NOMO-1 treated with dmso at 0.1 percent for 144 hours (cell line): ENCODE results near the gene COPS7A.

Experiments
- DNase-seq: peaks from one replicate; lab custom pipeline; 2025; ENCODE audit not compliant: unreplicated experiment; lab: John Stamatoyannopoulos, UW

The COPS7A gene, protein sequence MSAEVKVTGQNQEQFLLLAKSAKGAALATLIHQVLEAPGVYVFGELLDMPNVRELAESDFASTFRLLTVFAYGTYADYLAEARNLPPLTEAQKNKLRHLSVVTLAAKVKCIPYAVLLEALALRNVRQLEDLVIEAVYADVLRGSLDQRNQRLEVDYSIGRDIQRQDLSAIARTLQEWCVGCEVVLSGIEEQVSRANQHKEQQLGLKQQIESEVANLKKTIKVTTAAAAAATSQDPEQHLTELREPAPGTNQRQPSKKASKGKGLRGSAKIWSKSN

GRCh38 chr12:6723607-6724408, at the start of gene COPS7A:
Gene COPS7A, plus strand, starts transcription at chr12:6724046. Its CDS starts 611 bp downstream, at chr12:6724657.
- DNase-seq: peak; percentile 100

- DNase-seq: no peak
These were observed 46.9 kb upstream of the COPS7A start for GRCh38 chr12:6676962-6677361.

GRCh38 chr12:6684609-6685008, 39.2 kb upstream of the COPS7A start:
- no peak for DNase-seq

GRCh38 chr12:6685814-6686213, 38.0 kb upstream of the COPS7A start:
- DNase-seq: no peak

- DNase-seq: no peak
These were observed 35.3 kb upstream of the COPS7A start for GRCh38 chr12:6688543-6688998.

GRCh38 chr12:6688999-6689882, 34.6 kb upstream of the COPS7A start, which contains the start of gene ZNF384:
Gene ZNF384, minus strand, starts transcription at chr12:6689375. Its CDS starts 9,855 bp downstream, at chr12:6679520.
- peak; percentile 99 for DNase-seq

- DNase-seq: no peak
These were observed 32.4 kb upstream of the COPS7A start for GRCh38 chr12:6691473-6691872.

GRCh38 chr12:6692888-6693287, 31.0 kb upstream of the COPS7A start:
- no peak for DNase-seq

- DNase-seq: no peak
These were observed 30.0 kb upstream of the COPS7A start for GRCh38 chr12:6693832-6694355.

DNA sequence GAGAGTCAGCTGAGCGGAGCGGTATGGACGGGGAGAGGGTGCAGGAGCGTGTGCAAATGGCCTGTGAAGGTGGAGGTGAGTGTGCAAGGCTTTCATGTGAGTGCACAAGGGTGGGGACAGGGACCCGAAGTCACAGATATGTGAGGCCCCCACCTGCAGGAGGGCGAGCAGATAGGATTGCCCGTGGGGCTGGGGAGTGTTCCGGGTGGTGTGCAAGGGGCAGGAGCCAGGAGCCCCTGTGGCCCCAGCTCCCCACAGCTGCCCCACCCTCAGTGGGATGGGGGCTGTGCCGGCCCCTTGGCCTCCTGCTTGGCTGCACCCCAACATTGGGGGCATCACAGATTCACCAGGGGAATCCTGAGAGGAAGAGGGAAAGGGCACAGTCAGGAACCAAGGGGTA, 29.1 kb upstream of the COPS7A start:
- DNase-seq: no peak

DNA sequence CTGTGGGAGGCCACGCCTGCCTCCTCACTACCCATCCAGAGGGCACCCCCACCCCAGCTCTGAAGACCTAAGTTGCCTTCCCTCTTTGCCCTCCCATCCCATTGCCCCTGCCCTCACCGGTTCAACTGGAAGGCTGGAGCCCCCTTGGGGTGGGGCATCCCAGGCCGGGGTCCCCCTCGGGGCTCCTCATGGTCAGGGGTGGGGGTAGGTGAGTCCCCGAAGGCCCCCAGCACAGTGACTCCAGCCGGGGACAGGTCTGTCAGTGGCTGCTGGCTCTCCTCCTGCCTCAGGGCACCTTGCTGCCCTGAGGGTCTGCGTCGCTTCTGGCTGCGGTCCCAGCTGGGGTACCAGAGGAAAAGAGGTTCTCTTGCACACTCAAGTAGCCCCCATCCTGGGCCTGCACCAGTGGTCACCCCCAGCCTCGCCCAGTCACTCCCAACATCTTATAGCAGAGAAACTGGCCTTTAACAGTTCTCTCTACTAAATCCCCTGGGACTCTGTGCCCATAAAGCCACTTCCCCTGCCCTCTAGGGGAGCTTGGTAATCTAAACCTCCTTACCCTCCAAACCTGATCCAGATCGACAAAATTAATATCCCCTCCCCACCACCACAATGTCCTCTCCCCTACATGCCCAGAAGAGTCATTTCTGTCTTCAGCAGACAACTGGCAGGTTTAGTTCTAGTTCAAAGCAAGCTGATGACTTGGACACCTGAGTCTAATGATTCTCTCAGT, 28.4 kb upstream of the COPS7A start:
- DNase-seq: no peak

DNA sequence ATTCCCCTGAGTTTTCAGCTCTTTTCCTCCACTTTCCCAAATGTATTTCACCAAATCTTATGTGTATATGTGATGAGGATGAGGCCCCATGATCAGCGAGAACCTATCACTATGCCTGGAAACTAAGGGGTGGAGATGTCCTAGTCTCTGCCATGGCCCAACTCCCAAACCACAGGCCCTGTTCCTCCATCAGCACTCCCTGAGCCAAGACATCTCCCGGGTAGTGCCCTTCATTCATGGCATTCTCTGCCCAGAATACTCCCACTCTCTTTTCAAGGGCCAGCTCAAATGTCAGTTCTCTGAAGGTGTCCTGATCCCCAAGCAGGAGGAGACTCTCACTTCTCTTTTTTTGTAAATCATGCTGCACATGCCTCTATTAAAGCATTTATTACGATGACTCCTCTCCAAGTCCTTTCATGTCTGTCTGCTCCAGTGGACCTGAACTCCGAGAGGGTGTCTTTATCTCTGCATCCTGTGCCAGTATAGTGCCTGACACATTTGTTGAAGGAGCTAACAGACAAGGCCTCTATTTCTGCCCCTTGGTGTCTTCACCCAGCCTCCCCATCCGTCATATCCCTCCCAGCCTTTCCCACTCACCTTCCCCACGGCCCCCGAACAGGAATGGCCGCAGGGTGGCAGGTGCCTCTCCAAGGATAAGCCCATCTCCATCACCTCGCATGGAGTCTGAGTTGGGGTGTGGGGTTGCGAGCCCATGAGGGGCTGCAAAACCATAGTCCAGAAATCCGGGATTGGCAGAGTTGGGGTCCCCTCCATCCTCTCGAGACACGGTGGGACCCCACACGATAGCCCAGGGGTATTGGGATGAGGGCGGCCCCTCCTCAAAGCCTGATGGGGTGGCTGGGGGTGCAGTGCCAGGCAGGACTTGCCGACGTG, 26.9 kb upstream of the COPS7A start:
- DNase-seq: peak; percentile 60

DNA sequence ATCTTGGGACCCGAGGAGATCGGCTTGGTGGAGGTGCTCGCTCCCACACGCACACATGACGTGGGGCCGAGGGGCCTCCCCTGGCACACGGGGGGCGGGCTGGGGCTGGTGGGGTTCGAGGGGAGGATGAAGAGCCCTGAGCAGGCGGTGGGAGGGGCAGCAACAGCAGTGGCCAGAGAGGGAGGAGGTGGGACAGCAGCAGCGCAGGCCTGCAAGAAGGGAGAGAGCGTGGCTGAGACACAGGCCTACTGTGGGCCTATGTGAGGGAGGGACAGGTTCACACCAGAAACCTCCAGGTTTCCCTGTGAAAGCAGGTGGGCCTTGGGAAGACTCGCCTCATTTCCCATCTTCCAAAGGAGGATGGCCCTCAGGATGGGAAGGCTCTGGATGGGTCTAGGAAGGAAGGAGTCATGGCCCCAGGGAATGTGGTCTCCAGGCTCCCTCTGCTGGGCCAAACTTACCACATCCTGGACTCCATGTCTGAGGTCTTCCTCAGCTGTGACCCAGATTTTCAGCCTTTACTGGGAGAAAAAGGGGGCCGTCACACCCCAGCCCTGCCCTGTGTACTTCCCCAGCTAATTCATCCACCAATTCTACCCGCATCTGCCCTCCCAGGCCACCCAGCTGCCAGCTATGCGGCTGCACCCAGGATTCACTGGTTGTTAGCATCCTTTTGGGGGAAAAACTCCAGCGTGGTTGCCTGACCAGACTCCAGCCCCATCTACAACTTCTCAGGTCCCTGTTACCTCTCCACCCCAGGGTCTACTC, 26.1 kb upstream of the COPS7A start:
- no peak for DNase-seq

GRCh38 chr12:6698352-6699046, 25.3 kb upstream of the COPS7A start:
- DNase-seq: no peak

GRCh38 chr12:6699259-6699988, 24.4 kb upstream of the COPS7A start:
- no peak for DNase-seq

DNA sequence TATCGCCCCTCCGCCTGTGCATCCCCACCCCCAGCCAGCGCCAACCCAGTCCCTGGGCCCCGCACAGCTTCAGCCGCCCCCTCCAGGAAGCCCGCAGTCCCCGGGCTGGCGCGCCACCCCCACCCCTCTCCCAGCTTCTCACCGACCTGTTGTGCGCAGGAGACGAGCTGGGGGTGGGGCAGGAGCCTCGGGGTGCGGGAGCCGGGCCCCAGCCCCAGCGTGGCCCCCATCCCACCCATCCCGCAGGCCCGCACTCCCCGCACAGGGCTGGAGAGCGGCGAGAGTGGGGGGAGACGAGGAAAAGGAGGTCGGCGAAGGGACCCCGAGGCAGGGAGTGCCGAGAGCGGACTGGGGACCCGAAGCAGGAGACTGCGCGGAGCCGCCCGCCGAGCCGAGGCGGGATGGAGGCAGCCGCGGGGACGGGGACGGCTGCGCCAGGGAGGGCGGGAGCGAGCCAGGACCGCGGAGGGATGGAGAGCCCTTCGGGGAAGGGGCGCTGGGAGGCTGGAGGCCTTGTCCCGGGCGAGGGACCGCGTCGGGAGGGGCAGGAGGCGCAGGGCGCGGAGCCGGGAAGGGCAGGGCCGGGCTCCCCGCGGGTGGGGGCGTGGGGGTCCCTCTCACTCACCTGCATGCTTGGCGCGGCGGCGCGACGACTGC, 23.7 kb upstream of the COPS7A start:
- DNase-seq: no peak

DNA sequence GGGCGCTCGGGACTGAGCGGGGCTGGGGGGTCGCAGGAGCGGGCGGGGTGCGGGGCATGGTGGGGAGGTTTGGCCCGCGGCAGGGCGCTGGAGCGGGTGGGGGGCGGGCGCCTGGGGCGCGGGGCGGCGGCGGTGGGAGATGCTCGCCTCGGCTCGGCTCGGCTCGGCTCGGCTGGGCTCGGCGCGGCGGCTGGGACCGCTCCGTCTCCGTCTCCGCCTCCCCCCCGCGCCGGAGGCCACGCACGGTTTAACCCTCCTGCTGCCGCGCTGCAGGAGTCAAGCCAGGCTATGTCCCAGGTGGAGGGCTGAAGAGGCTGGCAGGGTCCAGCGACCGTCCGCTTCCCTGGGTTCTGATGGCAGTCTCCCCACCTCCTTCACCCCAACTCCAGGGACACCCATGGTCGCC, 23.2 kb upstream of the COPS7A start, which contains the start of gene PIANP:
PIANP (minus strand) TSS at position 170 of the 406 bp plus-strand sequence. CDS start 2,754 bp downstream, outside the sequence.
- DNase-seq: no peak
